Endodermal cell (in vitro differentiated cells): ENCODE results near the gene IER2. TPM values are rescaled to one million over a fixed set of nuclear protein-coding genes. Genes with fewer than 3 reads are reported as not detected.
"Not testable (repeated sequence)": the region's sequence is repeated elsewhere in the genome, so short reads cannot be mapped to it uniquely, and the experiment has no call there.

ENCODE experiments used
- DNase-seq: peaks from one replicate; pipeline ENCODE4 v3.0.0-alpha.2; 2017
- H3K27ac ChIP-seq: 2 replicates; pipeline ENCODE4 v1.5.1; 2013; ENCODE audit warnings: mild to moderate bottlenecking, low read depth, low read length, moderate library complexity
- H3K27me3 ChIP-seq: 2 replicates; pipeline ENCODE4 v1.6.1; 2013; ENCODE audit warnings: mild to moderate bottlenecking, low read length, moderate library complexity; ENCODE audit not compliant: insufficient read depth, control insufficient read depth, poor library complexity, severe bottlenecking
- H3K36me3 ChIP-seq: 2 replicates; pipeline ENCODE4 v1.7.0; 2013; ENCODE audit warnings: mild to moderate bottlenecking, low read length, moderate library complexity; ENCODE audit not compliant: control insufficient read depth, insufficient read depth
- H3K4me1 ChIP-seq: one replicate; pipeline ENCODE4 v1.7.0; 2013; ENCODE audit warnings: low read length; ENCODE audit not compliant: control insufficient read depth, insufficient read depth
- H3K4me3 ChIP-seq: 2 replicates; pipeline ENCODE4 v1.5.1; 2013; ENCODE audit warnings: mild to moderate bottlenecking, low read length, moderate library complexity
- H3K9ac ChIP-seq: 2 replicates; pipeline ENCODE4 v1.6.1; 2013; ENCODE audit warnings: mild to moderate bottlenecking, low read length, moderate library complexity; ENCODE audit not compliant: poor library complexity, severe bottlenecking; ENCODE audit errors: extremely low read depth
- H3K9me3 ChIP-seq: 2 replicates; pipeline ENCODE4 v1.6.1; 2013; ENCODE audit warnings: mild to moderate bottlenecking, low read length, moderate library complexity; ENCODE audit not compliant: control insufficient read depth
- H3K27ac Mint-ChIP-seq: 2 replicates; pipeline ENCODE4 v1.8.0; 2020; ENCODE audit warnings: mixed read lengths
- H3K27me3 Mint-ChIP-seq: 2 replicates; pipeline ENCODE4 v1.8.0; 2021; ENCODE audit warnings: mild to moderate bottlenecking, mixed read lengths; ENCODE audit not compliant: insufficient read depth
- H3K36me3 Mint-ChIP-seq: 2 replicates; pipeline ENCODE4 v1.8.0; 2020; ENCODE audit warnings: low read depth, mixed read lengths
- H3K4me1 Mint-ChIP-seq: 2 replicates; pipeline ENCODE4 v1.8.0; 2020; ENCODE audit warnings: mixed read lengths
- H3K4me3 Mint-ChIP-seq: 2 replicates; pipeline ENCODE4 v1.8.0; 2020; ENCODE audit warnings: mild to moderate bottlenecking, moderate library complexity, mixed read lengths
- H3K9me3 Mint-ChIP-seq: 2 replicates; pipeline ENCODE4 v1.8.0; 2020; ENCODE audit warnings: mild to moderate bottlenecking, mixed read lengths
- CTCF ChIP-seq: fragments of 200-600 bp; sonication (generic); conservative IDR thresholded peaks from 2 replicates; pipeline ENCODE4 v1.5.0; 2021; ENCODE audit warnings: antibody characterized with exemption, mild to moderate bottlenecking
- WGBS, 2 experiments: methylation state at CpG; one replicate each; pipeline versions ENCODE4 v1.1.5 to v1.1.7; 2013; ENCODE audit warnings: missing lambda C conversion rate in 2 of 2, mixed read lengths in 1 of 2; ENCODE audit not compliant: insufficient coverage in 1 of 2, insufficient read length in 1 of 2; 5-methylcytosine and 5-hydroxymethylcytosine counted together
- total RNA-seq, 2 donors: library from RNA; stranded (reverse); fragmentation: NEBNext Ultra II Directional in 1 of 2; extraction: Animal tissue kit (Norgen Biotek cat#: 25700) in 1 of 2; gene quantifications; 2 replicates in 1 of 2; 3 replicates in 1 of 2; pipeline ENCODE4 v1.2.1, GENCODE V29; 2021

The IER2 gene
- total RNA-seq, 2 donors from 2014 or later = 55.3 to 66.6 TPM

GRCh38 chr19:13173139-13173737 lies 23.0 kb downstream of the IER2 start:
- no peaks in the 10 kb centered on the region for H3K4me1 Mint-ChIP-seq
- no peak overlapping the region for H3K27ac Mint-ChIP-seq
- 84 to 94% methylated on average over 7 to 12 of the region's 12 CpGs for WGBS, 2 experiments
- Histone ChIP-seq H3K36me3 (no peaks in the 10 kb centered on the region), H3K4me3 (no peak overlapping the region), H3K9me3 (no peaks in the 10 kb centered on the region), H3K4me1 (no peaks in the 10 kb centered on the region), H3K27ac (no peak overlapping the region), H3K27me3 (no peaks in the 10 kb centered on the region), H3K9ac (no peak overlapping the region)
- H3K9me3 Mint-ChIP-seq = no peaks in the 10 kb centered on the region
- H3K36me3 Mint-ChIP-seq = peaks cover 2% of the 10 kb centered on the region
- TF ChIP-seq CTCF = no peak
- no peak for DNase-seq
- no peaks in the 10 kb centered on the region for H3K27me3 Mint-ChIP-seq
- no peak overlapping the region for H3K4me3 Mint-ChIP-seq

GRCh38 chr19:13176345-13176744 lies 26.1 kb downstream of the IER2 start:
- TF ChIP-seq CTCF = no peak
- Mint-ChIP-seq H3K4me1 (no peaks in the 10 kb centered on the region), H3K27me3 (no peaks in the 10 kb centered on the region), H3K36me3 (no peaks in the 10 kb centered on the region), H3K9me3 (peaks cover 1% of the 10 kb centered on the region), H3K4me3 (no peak overlapping the region), H3K27ac (no peak overlapping the region)
- Histone ChIP-seq H3K9ac (no peak overlapping the region), H3K27ac (no peak overlapping the region), H3K4me3 (no peak overlapping the region), H3K27me3 (no peaks in the 10 kb centered on the region), H3K4me1 (no peaks in the 10 kb centered on the region), H3K9me3 (no peaks in the 10 kb centered on the region), H3K36me3 (no peaks in the 10 kb centered on the region)
- no peak for DNase-seq
- WGBS, 2 experiments = 89 to 91% methylated on average over 7 to 8 of the region's 8 CpGs

GRCh38 chr19:13177584-13177983 lies 27.4 kb downstream of the IER2 start:
- not testable (repeated sequence) for H3K27me3 ChIP-seq, H3K4me3 ChIP-seq, H3K9me3 ChIP-seq, H3K4me1 ChIP-seq, H3K9ac ChIP-seq, H3K4me3 Mint-ChIP-seq, H3K36me3 Mint-ChIP-seq, H3K9me3 Mint-ChIP-seq, DNase-seq, H3K4me1 Mint-ChIP-seq, H3K27ac ChIP-seq, H3K27ac Mint-ChIP-seq, H3K27me3 Mint-ChIP-seq, H3K36me3 ChIP-seq
- WGBS, 2 experiments = 86 to 97% methylated on average over 4 to 5 of the region's 5 CpGs

GRCh38 chr19:13178291-13178690 lies 28.1 kb downstream of the IER2 start:
- H3K4me3 ChIP-seq, H3K27ac Mint-ChIP-seq, H3K9me3 ChIP-seq, H3K27me3 Mint-ChIP-seq, H3K9ac ChIP-seq, H3K9me3 Mint-ChIP-seq, H3K4me3 Mint-ChIP-seq, H3K4me1 Mint-ChIP-seq, H3K36me3 ChIP-seq, DNase-seq, H3K27ac ChIP-seq, H3K36me3 Mint-ChIP-seq, H3K27me3 ChIP-seq, H3K4me1 ChIP-seq: not testable (repeated sequence)
- 94 to 96% methylated on average over 8 to 10 of the region's 10 CpGs for WGBS, 2 experiments
